Stimulated activated naive CD4-positive, alpha-beta T cell treated with Interleukin-2 at 50 U/mL for 16 hours (primary cell): ENCODE measurements around the gene OR8U1.
"Not testable (repeated sequence)": the region's sequence is repeated elsewhere in the genome, so short reads cannot be mapped to it uniquely, and the experiment has no call there.

Experiments
- DNase-seq: peaks from one replicate; lab custom pipeline; 2025; lab: John Stamatoyannopoulos, UW

The OR8U1 gene

GRCh38 chr11:56375324-56375723 lies at the start of gene OR8U1:
OR8U1 (plus strand) TSS chr11:56375624; CDS start chr11:56375624, 0 bp downstream.
- DNase-seq: no peak

- no peak for DNase-seq
Observed at GRCh38 chr11:56331861-56332491, 43.4 kb upstream of the OR8U1 start.

DNA sequence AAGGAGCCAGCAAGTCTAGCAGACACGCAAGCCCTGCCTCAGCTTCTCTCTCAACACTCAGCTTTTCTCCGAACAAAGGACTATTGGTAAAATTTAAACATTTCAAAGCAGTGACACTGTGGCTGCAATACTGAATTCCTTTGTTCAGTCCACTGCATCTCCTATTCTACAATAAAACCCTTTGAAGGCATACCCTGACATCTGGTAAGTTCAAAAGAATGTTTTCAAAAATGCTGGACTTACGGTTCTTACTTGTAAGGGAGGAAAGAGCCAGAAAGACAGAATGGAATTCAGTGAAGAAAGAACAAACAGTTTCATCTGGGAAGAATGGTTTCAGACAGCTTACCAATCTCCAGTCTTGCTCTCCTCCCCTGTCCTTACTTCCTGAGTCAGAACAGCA lies 42.3 kb upstream of the OR8U1 start:
- DNase-seq: no peak

GRCh38 chr11:56340289-56340688 lies 35.1 kb upstream of the OR8U1 start:
- no peak for DNase-seq

DNA sequence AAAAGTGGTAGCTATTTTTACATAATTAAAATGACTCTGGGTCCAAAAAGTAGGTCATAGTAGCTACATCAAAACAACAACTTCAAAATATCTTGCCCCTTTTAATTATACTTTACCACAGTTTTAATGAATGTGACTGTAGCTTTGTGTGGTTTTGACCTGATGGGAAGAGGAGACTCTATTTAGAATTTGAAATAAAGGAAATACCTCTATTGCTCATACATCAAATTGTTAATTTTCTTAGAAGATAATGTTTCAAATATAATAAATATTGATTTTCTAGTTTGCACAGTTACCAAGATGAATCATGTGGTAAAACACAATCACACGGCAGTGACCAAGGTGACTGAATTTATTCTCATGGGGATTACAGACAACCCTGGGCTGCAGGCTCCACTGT lies 29.7 kb upstream of the OR8U1 start, which contains the start of gene OR8K1:
Gene OR8K1, plus strand, starts transcription at position 301 of the 400 bp plus-strand sequence. Its CDS starts 0 bp downstream, at position 301.
- no peak for DNase-seq

GRCh38 chr11:56353991-56354390 lies 21.4 kb upstream of the OR8U1 start, which contains the start of gene OR8J1:
OR8J1 (plus strand) TSS chr11:56354291; CDS start chr11:56360247, 5,956 bp downstream.
- no peak for DNase-seq

DNA sequence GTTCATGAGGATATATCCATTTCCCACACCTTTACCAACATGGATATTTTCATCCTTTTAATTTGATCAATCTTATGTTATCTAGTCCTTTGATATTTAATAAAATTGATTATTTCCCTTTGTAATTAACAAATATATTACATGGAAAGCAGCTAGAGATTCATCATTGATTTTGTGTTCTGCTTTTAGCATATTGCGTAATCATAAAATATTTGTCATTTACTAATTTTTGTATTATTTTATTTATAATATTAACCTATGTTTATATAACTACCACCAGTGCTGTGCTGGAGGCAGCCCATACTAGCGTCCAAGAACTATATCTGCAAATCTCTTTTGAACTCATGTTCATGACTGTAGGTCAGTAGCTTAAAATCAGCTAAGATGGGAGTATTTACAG lies 4.7 kb downstream of the OR8U1 start:
- no peak for DNase-seq

- no peak for DNase-seq
Observed at GRCh38 chr11:56394381-56394780, 19.0 kb downstream of the OR8U1 start.

DNA sequence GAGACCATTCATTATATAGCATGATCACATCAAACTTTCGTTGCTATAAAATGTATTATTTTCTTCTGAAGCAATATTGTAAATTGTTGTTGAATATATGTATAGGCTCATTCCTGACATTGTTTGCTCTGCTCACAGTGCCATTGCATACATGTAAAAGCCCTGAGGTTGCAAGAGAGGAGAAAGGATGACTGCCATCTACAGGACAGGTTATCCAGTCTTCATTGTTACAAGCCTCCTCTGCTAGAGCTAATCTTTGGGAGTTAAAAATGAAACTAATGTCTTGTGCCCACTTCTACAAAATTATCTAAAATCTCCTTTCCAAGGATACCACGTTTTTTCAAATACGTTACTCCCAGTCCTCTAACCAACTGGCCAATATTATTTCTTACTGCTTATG lies 20.6 kb downstream of the OR8U1 start:
- no peak for DNase-seq

DNA sequence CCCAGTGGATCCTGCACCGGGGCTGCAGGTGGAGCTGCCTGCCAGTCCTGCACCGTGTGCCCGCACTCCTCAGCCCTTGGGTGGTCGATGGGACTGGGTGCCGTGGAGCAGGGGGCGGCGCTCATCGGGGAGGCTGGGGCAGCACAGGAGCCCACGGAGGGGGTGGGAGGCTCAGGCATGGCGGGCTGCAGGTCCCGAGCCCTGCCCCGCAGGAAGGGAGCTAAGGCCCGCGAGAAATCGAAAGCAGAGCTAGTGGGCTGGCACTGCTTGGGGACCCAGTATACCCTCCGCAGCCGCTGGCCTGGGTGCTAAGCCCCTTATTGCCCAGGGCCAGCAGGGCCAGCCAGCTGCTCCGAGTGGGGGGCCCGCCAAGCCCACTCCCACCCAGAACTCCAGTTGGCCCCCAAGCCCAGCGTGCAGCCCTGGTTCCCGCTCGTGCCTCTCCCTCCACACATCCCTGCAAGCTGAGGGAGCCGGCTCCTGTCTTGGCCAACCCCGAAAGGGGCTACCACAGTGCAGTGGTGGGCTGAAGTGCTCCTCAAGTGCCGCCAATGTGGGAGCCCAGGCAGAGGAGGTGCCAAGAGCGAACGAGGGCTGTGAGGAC lies 26.5 kb downstream of the OR8U1 start:
- DNase-seq: not testable (repeated sequence)

- no peak for DNase-seq
Observed at GRCh38 chr11:56404393-56404792, 29.0 kb downstream of the OR8U1 start.

GRCh38 chr11:56410801-56411200 lies 35.4 kb downstream of the OR8U1 start:
- DNase-seq: no peak

DNA sequence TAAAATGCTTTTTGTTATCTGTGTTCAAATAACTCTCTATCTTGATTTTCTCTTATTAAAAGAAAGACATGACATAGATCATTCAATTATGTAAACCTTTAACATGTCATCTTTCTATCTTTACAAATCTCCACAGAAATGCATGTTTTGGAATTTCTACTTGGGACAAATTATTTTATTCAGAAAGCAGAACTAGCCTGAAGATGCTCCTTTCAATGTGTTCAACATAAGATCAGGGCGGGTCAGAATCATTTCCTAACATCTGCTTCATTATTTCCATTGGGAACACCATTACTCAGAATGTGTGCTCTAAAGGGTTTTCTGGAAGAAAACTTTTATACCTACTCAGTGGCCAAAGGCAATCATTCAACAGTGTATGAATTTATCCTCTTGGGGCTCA lies 37.0 kb downstream of the OR8U1 start, which contains the start of gene OR5AL1:
Gene OR5AL1, plus strand, starts transcription at position 301 of the 400 bp plus-strand sequence.
- DNase-seq: no peak
